Endometrial microvascular endothelial cells (primary cell): ENCODE results near the gene OR1N2. TPM values are rescaled to one million over a fixed set of nuclear protein-coding genes. Genes with fewer than 3 reads are reported as not detected.

Source experiments
- total RNA-seq: library from RNA; depleted of rRNA; stranded (reverse); fragments of >200 nt; gene quantifications from one replicate; pipeline ENCODE4 v1.2.3, GENCODE V29; 2015; ENCODE audit errors: inconsistent ontology term

The OR1N2 gene
- total RNA-seq, 1 donor from 2014 or later: not detected

Other genes with a start within 250 kb of the OR1N2 start
- 1.0 TPM for gene PTGS1, start 182.1 kb upstream of the OR1N2 start, total RNA-seq
- not detected for gene OR1J1, start 75.2 kb upstream of the OR1N2 start, total RNA-seq
- gene OR1J2, start 42.3 kb upstream of the OR1N2 start, total RNA-seq: not detected
- not detected for gene OR1J4, start 34.0 kb upstream of the OR1N2 start, total RNA-seq
- not detected for gene OR1N1, start 25.8 kb upstream of the OR1N2 start, total RNA-seq
- gene OR1L8, start 30.3 kb downstream of the OR1N2 start, total RNA-seq: not detected
- not detected for gene OR1Q1, start 61.6 kb downstream of the OR1N2 start, total RNA-seq
- gene OR1B1, start 104.5 kb downstream of the OR1N2 start, total RNA-seq: not detected
- gene OR1L1, start 108.6 kb downstream of the OR1N2 start, total RNA-seq: not detected
- gene OR1L3, start 122.0 kb downstream of the OR1N2 start, total RNA-seq: not detected
- gene OR1L4, start 170.9 kb downstream of the OR1N2 start, total RNA-seq: not detected
- gene OR1L6, start 189.2 kb downstream of the OR1N2 start, total RNA-seq: not detected
- not detected for gene OR5C1, start 235.8 kb downstream of the OR1N2 start, total RNA-seq
- gene OR1K1, start 247.0 kb downstream of the OR1N2 start, total RNA-seq: not detected